ENCODE measurements around the gene ADAMTS7.
"Not testable (repeated sequence)": the region's sequence is repeated elsewhere in the genome, so short reads cannot be mapped to it uniquely, and the experiment has no call there.

ADAMTS7 gene

GRCh38 chr15:78740904-78741274 is 70.4 kb downstream of the ADAMTS7 start:
- DNase-seq (ENCODE audit: extremely low read depth, insufficient read length): no peak
- H3K27me3 ChIP-seq (replicated peaks; ENCODE audit: control insufficient read depth, insufficient read depth, low read length): no peaks in the 10 kb centered on the region
- H3K36me3 ChIP-seq (ENCODE audit: control insufficient read depth, insufficient read depth, low read length): no peaks in the 10 kb centered on the region
- no peak for TF ChIP-seq CTCF (IDR thresholded peaks at IDR 0.05; ENCODE audit: insufficient read depth, low read length, poor library complexity, severe bottlenecking)
- no peak overlapping the region for H3K4me3 ChIP-seq (replicated peaks; ENCODE audit: low read depth, low read length)

DNA sequence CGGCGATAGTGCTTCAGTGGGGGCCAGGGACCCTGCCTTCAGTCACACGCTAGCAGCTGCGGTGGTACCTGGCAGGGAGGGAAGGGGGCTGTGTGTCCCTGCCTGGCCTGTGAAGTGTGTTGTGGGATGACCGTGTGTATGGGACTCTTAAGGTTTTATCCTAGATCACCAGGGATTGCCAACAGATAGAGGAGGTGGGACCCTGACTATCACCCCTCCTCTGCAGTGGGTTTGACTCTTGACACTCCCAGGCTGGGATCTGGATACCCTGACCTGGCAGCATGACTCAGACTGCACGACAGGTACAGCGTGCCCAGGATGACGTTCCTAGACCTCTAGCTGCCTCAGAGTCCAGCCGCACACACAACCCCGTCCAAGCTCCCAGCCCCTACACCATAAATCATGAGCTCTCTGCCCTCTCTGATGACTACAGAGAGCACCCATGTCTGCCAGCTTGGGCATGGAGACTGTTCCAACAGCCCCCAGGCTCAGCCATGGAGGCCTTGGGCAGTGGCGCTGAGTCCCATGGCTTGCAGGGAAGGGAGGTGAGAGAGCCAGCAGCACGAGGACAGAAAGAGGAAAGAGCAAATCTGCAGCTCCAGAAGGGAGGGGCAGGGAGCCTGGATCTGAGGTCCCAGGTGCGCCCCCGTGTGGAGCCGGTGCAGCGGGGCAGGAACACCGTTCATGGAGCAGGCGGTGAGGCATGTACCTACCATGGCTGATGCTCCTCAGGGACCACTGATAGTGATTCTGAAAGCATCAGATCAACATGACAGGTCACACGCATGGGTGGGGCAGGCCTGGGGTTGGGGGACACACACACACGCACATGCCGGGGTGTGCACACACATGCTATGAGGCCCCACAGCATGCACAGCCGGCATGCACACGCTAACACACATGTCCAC is 71.0 kb downstream of the ADAMTS7 start:
- TF ChIP-seq CTCF (IDR thresholded peaks at IDR 0.05; ENCODE audit: insufficient read depth, low read length, poor library complexity, severe bottlenecking): peak; percentile 88
- Histone ChIP-seq H3K4me3 (replicated peaks; ENCODE audit: low read depth, low read length) (no peak overlapping the region), H3K27me3 (replicated peaks; ENCODE audit: control insufficient read depth, insufficient read depth, low read length) (no peaks in the 10 kb centered on the region; the same call in 1 of the 2 replicates), H3K36me3 (ENCODE audit: control insufficient read depth, insufficient read depth, low read length) (no peaks in the 10 kb centered on the region)
- DNase-seq (ENCODE audit: extremely low read depth, insufficient read length): peak; percentile 50

- Histone ChIP-seq H3K4me3 (replicated peaks; ENCODE audit: low read depth, low read length) (no peak overlapping the region), H3K36me3 (ENCODE audit: control insufficient read depth, insufficient read depth, low read length) (no peaks in the 10 kb centered on the region), H3K27me3 (replicated peaks; ENCODE audit: control insufficient read depth, insufficient read depth, low read length) (no peaks in the 10 kb centered on the region; the same call in 1 of the 2 replicates)
- DNase-seq (ENCODE audit: extremely low read depth, insufficient read length): no peak
- no peak for TF ChIP-seq CTCF (IDR thresholded peaks at IDR 0.05; ENCODE audit: insufficient read depth, low read length, poor library complexity, severe bottlenecking)
Observed at GRCh38 chr15:78739206-78739605, 72.1 kb downstream of the ADAMTS7 start.

- peak; percentile 72 for TF ChIP-seq CTCF (IDR thresholded peaks at IDR 0.05; ENCODE audit: insufficient read depth, low read length, poor library complexity, severe bottlenecking)
- not testable (repeated sequence) for H3K4me3 ChIP-seq (replicated peaks; ENCODE audit: low read depth, low read length); H3K36me3 ChIP-seq (ENCODE audit: control insufficient read depth, insufficient read depth, low read length); H3K27me3 ChIP-seq (replicated peaks; ENCODE audit: control insufficient read depth, insufficient read depth, low read length); DNase-seq (ENCODE audit: extremely low read depth, insufficient read length)
Observed at GRCh38 chr15:78737931-78738558, 73.2 kb downstream of the ADAMTS7 start.

DNA sequence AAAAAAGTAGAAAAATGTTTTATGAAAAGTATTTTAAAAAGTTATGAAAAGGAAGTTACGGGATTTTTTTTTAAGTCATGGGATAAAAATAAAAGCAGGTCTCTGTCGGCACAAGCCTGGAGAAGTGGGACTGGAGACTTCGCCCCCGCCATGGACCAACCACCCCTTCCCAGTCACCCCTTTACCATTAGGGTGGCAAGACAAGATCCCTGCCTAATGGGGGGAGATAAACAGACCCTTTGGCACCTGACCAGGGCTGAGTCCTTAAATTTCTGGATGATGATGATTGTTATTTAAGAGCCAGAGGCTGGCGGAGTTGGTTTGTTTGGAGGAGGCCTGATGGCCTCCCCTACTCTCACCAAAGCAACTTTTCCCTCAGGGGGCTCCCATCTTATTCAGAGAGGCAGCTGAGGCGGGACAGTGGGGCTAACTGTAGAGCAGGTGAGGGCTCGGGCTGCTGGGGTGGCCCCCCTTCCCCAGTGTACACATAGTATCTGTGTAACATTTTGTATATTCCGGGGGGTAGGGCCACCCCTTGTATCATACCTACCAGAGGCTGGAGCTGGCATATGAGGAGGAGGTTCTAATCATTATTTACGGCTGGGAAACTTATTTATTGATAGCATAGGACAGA is 74.0 kb downstream of the ADAMTS7 start:
- Histone ChIP-seq H3K4me3 (replicated peaks; ENCODE audit: low read depth, low read length) (no peak overlapping the region), H3K27me3 (replicated peaks; ENCODE audit: control insufficient read depth, insufficient read depth, low read length) (no peaks in the 10 kb centered on the region; the same call in 1 of the 2 replicates), H3K36me3 (ENCODE audit: control insufficient read depth, insufficient read depth, low read length) (no peaks in the 10 kb centered on the region)
- no peak for DNase-seq (ENCODE audit: extremely low read depth, insufficient read length)
- no peak for TF ChIP-seq CTCF (IDR thresholded peaks at IDR 0.05; ENCODE audit: insufficient read depth, low read length, poor library complexity, severe bottlenecking)

- not testable (repeated sequence) for H3K4me3 ChIP-seq (replicated peaks; ENCODE audit: low read depth, low read length); DNase-seq (ENCODE audit: extremely low read depth, insufficient read length); H3K27me3 ChIP-seq (replicated peaks; ENCODE audit: control insufficient read depth, insufficient read depth, low read length); H3K36me3 ChIP-seq (ENCODE audit: control insufficient read depth, insufficient read depth, low read length)
Observed at GRCh38 chr15:78736286-78736685, 75.0 kb downstream of the ADAMTS7 start.

Measured in GM06990 (cell line).